MM.1S (cell line): ENCODE measurements around the gene EMP2.

Experiments used
- DNase-seq: peaks from one replicate; pipeline ENCODE4 v3.0.0-alpha.2; 2015
- H2AFZ ChIP-seq: fragments of 300-600 bp; sonication (generic); 2 replicates; pipeline ENCODE4 v1.6.0; 2016; ENCODE audit warnings: antibody characterized with exemption, low read length
- H3F3A ChIP-seq: fragments of 300-600 bp; sonication (generic); 2 replicates; pipeline ENCODE4 v1.6.1; 2016; ENCODE audit warnings: mild to moderate bottlenecking, antibody characterized with exemption, low read length, moderate library complexity, mixed read lengths; ENCODE audit not compliant: insufficient read depth
- H3K27ac ChIP-seq: fragments of 300-600 bp; sonication (generic); 2 replicates; pipeline ENCODE4 v1.5.1; 2016; ENCODE audit warnings: mild to moderate bottlenecking, low read length
- H3K27me3 ChIP-seq: fragments of 300-600 bp; sonication (generic); replicated peaks from 2 replicates; pipeline ENCODE4 v1.6.0; 2016; ENCODE audit warnings: low read length; ENCODE audit not compliant: insufficient read depth
- H3K36me3 ChIP-seq: fragments of 300-600 bp; sonication (generic); replicated peaks from 2 replicates; pipeline ENCODE4 v1.6.1; 2016; ENCODE audit warnings: mild to moderate bottlenecking, low read length, mixed read lengths; ENCODE audit not compliant: insufficient read depth
- H3K4me1 ChIP-seq: fragments of 300-600 bp; sonication (generic); 2 replicates; pipeline ENCODE4 v1.6.1; 2016; ENCODE audit warnings: low read length, mixed read lengths
- H3K4me2 ChIP-seq: fragments of 300-600 bp; sonication (generic); 2 replicates; pipeline ENCODE4 v1.6.0; 2016; ENCODE audit warnings: low read depth, low read length
- H3K4me3 ChIP-seq: fragments of 300-600 bp; sonication (generic); 2 replicates; pipeline ENCODE4 v1.5.1; 2016; ENCODE audit warnings: low read length, mixed read lengths
- H3K79me2 ChIP-seq: fragments of 300-600 bp; sonication (generic); 2 replicates; pipeline ENCODE4 v1.6.1; 2016; ENCODE audit warnings: mixed run types, low read length, mixed read lengths
- H3K9ac ChIP-seq: fragments of 300-600 bp; sonication (generic); 2 replicates; pipeline ENCODE4 v1.6.1; 2016; ENCODE audit warnings: low read length, mixed read lengths
- H3K9me2 ChIP-seq: fragments of 300-600 bp; sonication (generic); replicated peaks from 2 replicates; pipeline ENCODE4 v1.6.1; 2016; ENCODE audit warnings: mild to moderate bottlenecking, low read length, mixed read lengths; ENCODE audit not compliant: insufficient read depth
- H3K9me3 ChIP-seq: fragments of 300-600 bp; sonication (generic); replicated peaks from 2 replicates; pipeline ENCODE4 v1.6.1; 2016; ENCODE audit warnings: mild to moderate bottlenecking, low read length, mixed read lengths; ENCODE audit not compliant: insufficient read depth
- H4K20me1 ChIP-seq: fragments of 300-600 bp; sonication (generic); 2 replicates; pipeline ENCODE4 v1.6.1; 2016; ENCODE audit warnings: mild to moderate bottlenecking, low read length, moderate library complexity, mixed read lengths; ENCODE audit not compliant: insufficient read depth
- CTCF ChIP-seq: fragments of 300-600 bp; sonication (generic); IDR thresholded peaks from 2 replicates; pipeline ENCODE4 v1.5.1; 2016; ENCODE audit warnings: antibody characterized with exemption, low read length, mixed read lengths
- EZH2 ChIP-seq: fragments of 300-600 bp; sonication (generic); optimal IDR thresholded peaks from 2 replicates; pipeline ENCODE3; 2017; ENCODE audit warnings: low read depth, mild to moderate bottlenecking, antibody characterized with exemption, low read length, mixed read lengths
- EZH2phosphoT487 ChIP-seq: fragments of 300-600 bp; sonication (generic); IDR thresholded peaks from 2 replicates; pipeline ENCODE4 v1.6.1; 2018; ENCODE audit warnings: antibody characterized with exemption, low read length

EMP2 gene

GRCh38 chr16:10617662-10618420, 37.4 kb upstream of the EMP2 start:
- no peak for TF ChIP-seq EZH2
- TF ChIP-seq CTCF: no peak
- Histone ChIP-seq H3K36me3 (no peaks in the 10 kb centered on the region), H3K27ac (no peak overlapping the region), H3K27me3 (no peaks in the 10 kb centered on the region), H3K9me2 (no peaks in the 10 kb centered on the region), H3K9me3 (no peaks in the 10 kb centered on the region), H3K4me2 (no peak overlapping the region), H4K20me1 (no peaks in the 10 kb centered on the region), H3K79me2 (no peaks in the 10 kb centered on the region), H3K4me3 (no peak overlapping the region), H2AFZ (no peak overlapping the region), H3F3A (no peaks in the 10 kb centered on the region), H3K9ac (no peak overlapping the region), H3K4me1 (no peaks in the 10 kb centered on the region)
- no peak for DNase-seq

GRCh38 chr16:10616756-10617640, 36.6 kb upstream of the EMP2 start:
- no peak overlapping the region for H2AFZ ChIP-seq
- H3K9me2 ChIP-seq: no peaks in the 10 kb centered on the region
- no peak overlapping the region for H3K9ac ChIP-seq
- H4K20me1 ChIP-seq: no peaks in the 10 kb centered on the region
- H3F3A ChIP-seq: no peaks in the 10 kb centered on the region
- H3K36me3 ChIP-seq: no peaks in the 10 kb centered on the region
- no peak overlapping the region for H3K4me3 ChIP-seq
- TF ChIP-seq EZH2phosphoT487 (no peak), EZH2 (no peak), CTCF (no peak)
- no peaks in the 10 kb centered on the region for H3K4me1 ChIP-seq
- H3K27me3 ChIP-seq: no peaks in the 10 kb centered on the region
- no peaks in the 10 kb centered on the region for H3K79me2 ChIP-seq
- no peaks in the 10 kb centered on the region for H3K9me3 ChIP-seq
- no peak overlapping the region for H3K27ac ChIP-seq
- no peak overlapping the region for H3K4me2 ChIP-seq
- no peak for DNase-seq

- Histone ChIP-seq H3K79me2 (no peaks in the 10 kb centered on the region), H3F3A (no peaks in the 10 kb centered on the region), H3K9ac (no peak overlapping the region), H3K4me3 (no peak overlapping the region), H4K20me1 (no peaks in the 10 kb centered on the region), H3K4me1 (no peaks in the 10 kb centered on the region), H3K27ac (no peak overlapping the region), H3K36me3 (no peaks in the 10 kb centered on the region), H3K27me3 (no peaks in the 10 kb centered on the region), H3K9me2 (no peaks in the 10 kb centered on the region), H3K9me3 (no peaks in the 10 kb centered on the region), H3K4me2 (no peak overlapping the region), H2AFZ (no peak overlapping the region)
- no peak for TF ChIP-seq EZH2
- DNase-seq: no peak
These were observed 36.0 kb upstream of the EMP2 start for GRCh38 chr16:10616419-10616755.

- H3K27ac ChIP-seq: no peak overlapping the region
- 0 out of 2 replicates have a peak, but pooled peaks cover 3% of the 10 kb centered on the region for H3K4me1 ChIP-seq
- no peaks in the 10 kb centered on the region for H3F3A ChIP-seq
- no peak overlapping the region for H3K4me3 ChIP-seq
- TF ChIP-seq CTCF (no peak), EZH2 (no peak), EZH2phosphoT487 (no peak)
- no peaks in the 10 kb centered on the region for H3K27me3 ChIP-seq
- no peak for DNase-seq
- H3K9ac ChIP-seq: no peak overlapping the region
- H2AFZ ChIP-seq: no peak overlapping the region
- H3K4me2 ChIP-seq: no peak overlapping the region
- no peaks in the 10 kb centered on the region for H3K79me2 ChIP-seq
- H4K20me1 ChIP-seq: no peaks in the 10 kb centered on the region
- H3K9me3 ChIP-seq: no peaks in the 10 kb centered on the region
- H3K36me3 ChIP-seq: no peaks in the 10 kb centered on the region
- H3K9me2 ChIP-seq: no peaks in the 10 kb centered on the region
These were observed 34.3 kb upstream of the EMP2 start for GRCh38 chr16:10614685-10615084.
